Stimulated activated CD8-positive, alpha-beta memory T cell treated with anti-CD3 and anti-CD28 coated beads, Interleukin-15, amount 100 ng/mL, for 1 hour (primary cell): ENCODE measurements around the gene ASTN2.

Experiments
- DNase-seq: peaks from one replicate; pipeline ENCODE4 v3.0.0-alpha.2; 2020; ENCODE audit warnings: low read depth

Gene ASTN2

DNA sequence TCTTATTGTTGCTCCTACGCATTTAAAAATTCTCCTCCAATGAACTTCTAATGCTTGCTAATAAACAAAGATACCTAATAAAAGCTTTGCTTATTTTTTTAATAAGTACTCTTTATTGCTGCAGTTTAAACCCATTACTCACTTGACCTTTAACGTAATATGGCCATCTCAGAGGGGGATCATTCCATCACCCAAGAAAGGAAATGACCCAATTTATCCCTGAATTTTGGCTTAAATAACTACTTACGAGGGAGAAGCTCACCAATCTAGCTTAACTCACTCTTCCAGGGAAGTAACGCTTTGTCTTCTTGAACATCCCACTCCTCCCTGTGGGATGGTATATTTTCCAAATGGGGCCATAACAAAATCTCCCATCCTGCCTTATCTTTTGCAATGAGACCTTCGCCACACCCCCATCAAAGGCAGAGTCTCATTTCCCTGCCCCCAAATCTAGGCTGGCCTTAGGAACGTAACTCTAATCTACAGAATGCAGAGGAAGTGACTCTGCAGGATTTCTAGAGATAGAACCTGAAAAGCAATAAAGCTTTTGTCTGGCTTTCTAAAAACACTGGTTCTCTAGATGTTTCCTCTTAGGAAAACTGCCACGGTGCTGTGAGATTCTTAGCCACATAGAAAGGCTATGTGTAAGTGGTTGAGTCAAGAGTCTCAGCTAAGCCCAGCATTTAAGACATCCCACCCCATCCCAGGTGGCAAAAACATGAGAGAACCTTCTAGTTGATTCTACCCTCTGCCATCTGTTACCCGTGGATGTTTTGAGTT lies 310.0 kb downstream of the ASTN2 start:
- DNase-seq: no peak

GRCh38 chr9:117104206-117104605 lies 310.7 kb downstream of the ASTN2 start:
- no peak for DNase-seq

GRCh38 chr9:117103438-117104110 lies 311.3 kb downstream of the ASTN2 start:
- no peak for DNase-seq

DNA sequence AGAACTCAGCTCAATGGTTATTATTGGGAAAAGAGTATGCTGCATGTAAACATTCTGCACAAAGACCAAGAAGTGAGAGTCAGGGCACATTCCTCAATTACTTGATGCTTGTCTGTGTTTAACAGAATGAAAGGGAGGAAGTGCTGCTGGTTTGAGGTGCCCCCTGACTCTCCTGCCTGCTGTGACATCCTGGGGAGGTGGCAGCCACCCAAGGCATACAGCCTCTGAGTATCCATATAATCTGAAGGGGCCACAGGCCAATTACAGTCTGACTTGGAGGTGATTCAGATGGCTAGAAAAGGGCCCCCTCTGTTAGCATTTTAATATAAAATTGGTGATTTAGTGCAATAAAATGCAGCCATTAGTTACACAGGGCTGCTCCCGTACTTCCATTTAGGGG lies 313.8 kb downstream of the ASTN2 start:
- no peak for DNase-seq

DNA sequence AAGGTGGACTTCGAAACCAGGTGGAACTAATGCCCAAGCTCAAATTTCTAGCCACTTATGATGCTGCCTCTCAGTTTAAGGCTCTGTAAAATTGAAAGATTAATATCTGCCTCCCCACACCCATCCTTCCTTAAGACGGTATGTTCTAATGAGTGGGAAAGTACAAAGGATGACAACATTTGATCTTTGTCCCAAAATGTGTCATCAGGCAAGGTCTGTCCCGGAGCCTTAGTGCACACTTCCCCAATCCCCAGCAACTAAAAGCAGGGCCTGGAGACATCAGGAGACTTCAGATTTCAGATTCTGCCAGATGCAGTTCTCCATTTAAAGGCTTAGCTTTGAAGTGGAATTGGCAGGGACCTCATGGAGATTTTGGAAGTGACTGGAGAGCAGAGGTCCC lies 316.5 kb downstream of the ASTN2 start:
- no peak for DNase-seq

- no peak for DNase-seq
These were observed 317.1 kb downstream of the ASTN2 start for GRCh38 chr9:117097761-117098160.

DNA sequence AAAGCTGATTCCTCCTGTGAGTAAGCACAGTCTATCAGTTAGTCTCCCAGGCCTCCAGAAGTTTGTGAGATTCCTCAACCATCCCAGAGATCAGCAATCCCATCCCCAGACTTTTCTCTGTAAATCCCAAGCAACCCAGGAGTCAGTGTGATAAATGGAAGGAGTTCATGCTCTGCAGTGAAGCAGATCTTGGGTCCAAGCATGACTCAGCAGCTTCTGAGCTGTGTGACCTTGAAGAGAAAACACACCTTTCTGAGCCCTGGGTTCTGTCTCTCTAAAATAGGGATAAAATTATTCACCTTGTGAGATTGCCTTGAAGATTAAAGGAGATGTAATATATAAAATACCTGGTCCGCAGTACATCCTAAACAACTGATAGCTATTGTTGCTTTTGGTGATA lies 318.7 kb downstream of the ASTN2 start:
- no peak for DNase-seq

DNA sequence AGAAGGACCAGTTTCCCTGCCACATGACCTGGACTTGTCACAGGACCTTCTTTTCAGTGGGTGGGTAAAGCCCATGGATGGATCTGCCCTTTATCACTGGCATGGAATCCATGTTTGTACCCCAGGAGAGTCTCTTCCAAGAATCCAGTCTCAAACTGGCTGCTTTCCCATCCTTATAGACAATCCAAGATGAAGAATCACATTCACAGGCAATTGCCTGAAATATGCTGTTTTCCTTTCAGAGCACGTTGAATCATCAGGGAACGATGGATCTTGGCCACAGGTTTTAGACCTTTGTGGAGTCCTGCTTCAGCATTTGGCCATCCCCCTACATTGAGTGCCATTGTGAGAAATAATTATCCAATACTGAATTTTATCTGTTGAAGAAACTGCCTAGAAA lies 319.8 kb downstream of the ASTN2 start:
- DNase-seq: no peak

- no peak for DNase-seq
These were observed 320.7 kb downstream of the ASTN2 start for GRCh38 chr9:117093891-117094844.

GRCh38 chr9:117092582-117092981 lies 322.3 kb downstream of the ASTN2 start:
- DNase-seq: no peak

DNA sequence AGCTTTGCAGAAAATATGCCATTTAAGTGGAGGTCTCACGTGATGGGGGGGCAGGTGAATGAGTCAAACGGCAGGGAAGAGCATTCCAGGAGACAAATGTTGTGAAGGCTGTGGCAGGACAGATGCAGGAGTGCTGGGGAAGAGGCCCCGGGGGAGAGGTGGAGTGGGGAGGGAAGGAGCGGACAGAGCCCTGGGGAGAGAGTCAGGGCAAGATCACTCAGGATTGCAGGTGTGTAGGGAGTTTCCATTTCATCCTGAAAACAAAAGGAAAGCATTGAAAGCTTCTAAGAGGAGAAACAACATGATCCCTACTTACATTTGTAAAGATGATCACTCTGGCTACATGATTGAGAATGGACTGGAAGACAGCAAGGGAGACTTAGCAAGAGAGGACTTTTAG lies 323.3 kb downstream of the ASTN2 start:
- DNase-seq: no peak

- no peak for DNase-seq
These were observed 326.1 kb downstream of the ASTN2 start for GRCh38 chr9:117088786-117089185.

DNA sequence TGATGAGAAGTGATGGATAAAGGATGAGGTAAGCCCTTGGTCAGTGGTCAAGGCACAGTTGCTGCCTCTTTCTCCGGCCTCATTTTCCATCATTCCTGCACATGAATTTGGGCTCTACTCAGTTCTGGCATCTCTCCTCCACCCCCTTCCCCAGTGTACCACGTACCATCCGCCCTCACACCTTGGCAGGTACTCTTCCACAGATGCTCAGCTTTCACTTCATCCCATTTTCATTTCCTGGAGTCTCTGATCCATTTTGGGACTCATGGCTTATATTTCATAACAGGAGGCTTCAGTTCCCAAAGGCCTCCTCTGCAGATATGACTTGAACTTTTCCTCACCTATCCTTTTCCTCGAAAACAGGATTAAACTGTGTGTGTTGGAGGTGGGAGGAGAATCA lies 326.7 kb downstream of the ASTN2 start:
- DNase-seq: no peak

DNA sequence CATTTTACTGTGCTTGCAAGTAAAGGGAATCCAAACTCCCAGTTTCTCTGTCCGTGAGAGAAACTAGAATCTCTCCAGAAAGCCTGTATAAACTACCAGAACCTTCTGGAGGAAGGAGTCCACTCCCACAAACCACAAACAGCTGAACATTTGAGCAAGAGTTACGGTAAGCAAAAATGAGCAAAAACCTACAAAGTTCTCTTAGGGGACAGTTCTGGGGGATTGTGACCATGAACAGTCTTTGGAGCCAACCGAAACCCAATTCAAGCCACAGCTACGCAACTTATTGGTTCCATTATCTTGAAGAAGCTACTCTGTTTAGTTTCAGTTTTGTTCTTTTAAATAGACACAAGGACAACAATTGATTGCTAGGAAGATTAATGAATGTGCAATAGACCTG lies 330.6 kb downstream of the ASTN2 start:
- DNase-seq: no peak

DNA sequence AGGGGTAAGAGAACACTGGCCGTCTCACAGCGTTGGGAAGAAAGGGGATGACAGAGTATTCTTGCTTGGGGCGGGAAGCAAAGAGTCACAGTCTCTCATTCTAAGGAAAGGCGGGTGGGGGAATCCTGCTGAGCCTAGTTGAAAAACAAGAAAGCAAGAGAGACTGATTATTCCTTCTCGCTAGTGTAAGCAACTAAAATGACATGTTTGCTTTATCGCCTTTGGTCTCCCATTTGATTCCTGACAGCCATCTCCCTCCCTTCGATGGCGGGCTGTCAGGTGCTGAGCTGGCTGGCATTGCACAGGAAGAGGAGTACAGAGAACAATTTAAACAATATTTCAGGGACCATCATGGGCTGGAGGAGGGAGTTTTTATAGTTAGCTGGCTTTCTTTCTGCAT lies 331.3 kb downstream of the ASTN2 start:
- DNase-seq: no peak

GRCh38 chr9:117081641-117082317 lies 333.1 kb downstream of the ASTN2 start:
- no peak for DNase-seq

- no peak for DNase-seq
These were observed 334.0 kb downstream of the ASTN2 start for GRCh38 chr9:117080765-117081390.

DNA sequence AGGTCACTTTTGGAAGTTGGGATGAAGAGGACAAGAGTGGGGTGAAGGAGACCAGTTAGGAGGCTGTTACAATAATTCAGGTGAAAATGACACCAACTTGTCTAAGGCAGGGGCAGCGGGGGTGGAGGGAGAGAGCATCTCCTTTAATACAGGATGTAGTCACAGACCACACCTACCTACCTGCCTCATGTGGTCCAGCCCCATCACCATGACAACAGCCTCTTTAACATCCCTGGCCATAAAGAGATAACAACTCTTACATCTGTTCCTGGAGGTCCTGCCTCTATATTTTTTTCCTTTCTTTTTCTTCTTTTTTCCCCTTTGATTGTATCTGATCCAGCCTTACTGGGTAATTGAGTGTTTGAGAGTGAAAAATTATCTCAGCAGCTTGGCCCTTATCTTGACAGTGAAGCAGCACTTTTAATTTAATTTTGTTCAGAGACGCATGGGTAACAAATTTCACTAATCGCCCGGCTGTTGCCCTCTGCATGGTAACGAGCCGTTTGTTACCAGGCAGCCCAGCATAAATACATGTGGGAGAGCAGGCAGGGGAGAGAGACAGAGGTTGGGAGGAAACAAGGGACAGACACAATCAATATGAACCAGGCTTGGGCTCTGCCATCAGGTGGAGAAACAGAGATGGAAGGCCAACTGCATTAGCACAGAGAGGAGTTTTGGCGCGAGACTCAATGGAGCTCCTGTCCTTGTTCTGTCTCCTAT lies 338.1 kb downstream of the ASTN2 start:
- DNase-seq: no peak

GRCh38 chr9:117075636-117076035 lies 339.2 kb downstream of the ASTN2 start:
- DNase-seq: no peak

GRCh38 chr9:117074784-117075520 lies 339.9 kb downstream of the ASTN2 start:
- no peak for DNase-seq
